Osteocyte (in vitro differentiated cells): Measurements from ENCODE around the gene ATXN10. TPM values are rescaled to one million over a fixed set of nuclear protein-coding genes. Genes with fewer than 3 reads are reported as not detected.

Experiments used
- DNase-seq: peaks from one replicate; pipeline ENCODE4 v3.0.0; 2021; ENCODE audit warnings: mixed read lengths; ENCODE audit not compliant: unreplicated experiment; ENCODE audit errors: extremely low spot score
- H3K27ac Mint-ChIP-seq: one replicate; pipeline ENCODE4 v1.8.0; 2021; ENCODE audit warnings: mild to moderate bottlenecking, mixed read lengths; ENCODE audit not compliant: unreplicated experiment
- H3K27me3 Mint-ChIP-seq: one replicate; pipeline ENCODE4 v1.8.0; 2021; ENCODE audit warnings: mixed read lengths; ENCODE audit not compliant: unreplicated experiment
- H3K36me3 Mint-ChIP-seq: one replicate; pipeline ENCODE4 v1.8.0; 2021; ENCODE audit warnings: mixed read lengths; ENCODE audit not compliant: unreplicated experiment
- H3K4me1 Mint-ChIP-seq: one replicate; pipeline ENCODE4 v1.8.0; 2021; ENCODE audit warnings: mixed read lengths; ENCODE audit not compliant: unreplicated experiment
- H3K4me3 Mint-ChIP-seq: one replicate; pipeline ENCODE4 v1.8.0; 2021; ENCODE audit warnings: mild to moderate bottlenecking, moderate library complexity, mixed read lengths; ENCODE audit not compliant: unreplicated experiment
- H3K9me3 Mint-ChIP-seq: one replicate; pipeline ENCODE4 v1.8.0; 2021; ENCODE audit warnings: mixed read lengths; ENCODE audit not compliant: unreplicated experiment
- total RNA-seq: library from RNA; stranded (reverse); gene quantifications from 2 replicates; pipeline ENCODE4 v1.2.1, GENCODE V29; 2021
- TF ChIP-seq, protein P1 (sequence below): fragments of 200-600 bp; sonication (generic); IDR thresholded peaks from 2 replicates; pipeline ENCODE4 v1.5.0; 2021; ENCODE audit warnings: antibody characterized with exemption, mild to moderate bottlenecking, moderate library complexity

The ATXN10 gene
- total RNA-seq, 1 donor from 2014 or later, result 164 TPM

DNA sequence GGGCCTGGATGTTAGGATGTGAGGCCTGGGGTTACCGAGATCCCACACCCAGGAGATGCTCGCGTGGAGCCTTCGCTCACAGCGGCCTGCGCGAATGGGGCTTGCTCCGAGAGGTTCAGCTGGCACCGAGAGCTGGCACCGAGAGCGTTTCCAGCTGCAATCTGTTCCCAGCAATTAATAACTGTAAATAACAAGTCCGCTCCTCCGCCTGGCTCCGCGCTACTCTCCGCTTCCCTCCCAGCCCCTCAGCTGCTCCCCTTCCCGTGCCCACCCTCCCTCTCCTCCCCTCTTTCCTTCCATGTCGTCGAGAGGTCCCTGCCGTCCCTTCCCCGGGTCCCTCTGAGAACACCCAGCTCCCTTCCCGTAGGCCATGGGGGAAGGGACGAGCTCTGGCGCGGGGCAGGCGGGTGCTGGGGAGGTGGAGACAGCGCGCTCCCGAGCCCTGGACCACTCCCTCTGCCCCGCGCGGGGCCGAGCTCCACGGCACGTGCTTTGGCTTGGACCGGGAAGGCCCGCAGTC, 194.6 kb downstream of the ATXN10 start:
- Mint-ChIP-seq H3K4me3 (no peak overlapping the region), H3K4me1 (peaks cover 11% of the 10 kb centered on the region), H3K27me3 (no peaks in the 10 kb centered on the region), H3K27ac (no peak overlapping the region), H3K36me3 (peaks cover 8% of the 10 kb centered on the region), H3K9me3 (peaks cover 11% of the 10 kb centered on the region)
- DNase-seq, result no peak
- TF ChIP-seq, protein P1, sequence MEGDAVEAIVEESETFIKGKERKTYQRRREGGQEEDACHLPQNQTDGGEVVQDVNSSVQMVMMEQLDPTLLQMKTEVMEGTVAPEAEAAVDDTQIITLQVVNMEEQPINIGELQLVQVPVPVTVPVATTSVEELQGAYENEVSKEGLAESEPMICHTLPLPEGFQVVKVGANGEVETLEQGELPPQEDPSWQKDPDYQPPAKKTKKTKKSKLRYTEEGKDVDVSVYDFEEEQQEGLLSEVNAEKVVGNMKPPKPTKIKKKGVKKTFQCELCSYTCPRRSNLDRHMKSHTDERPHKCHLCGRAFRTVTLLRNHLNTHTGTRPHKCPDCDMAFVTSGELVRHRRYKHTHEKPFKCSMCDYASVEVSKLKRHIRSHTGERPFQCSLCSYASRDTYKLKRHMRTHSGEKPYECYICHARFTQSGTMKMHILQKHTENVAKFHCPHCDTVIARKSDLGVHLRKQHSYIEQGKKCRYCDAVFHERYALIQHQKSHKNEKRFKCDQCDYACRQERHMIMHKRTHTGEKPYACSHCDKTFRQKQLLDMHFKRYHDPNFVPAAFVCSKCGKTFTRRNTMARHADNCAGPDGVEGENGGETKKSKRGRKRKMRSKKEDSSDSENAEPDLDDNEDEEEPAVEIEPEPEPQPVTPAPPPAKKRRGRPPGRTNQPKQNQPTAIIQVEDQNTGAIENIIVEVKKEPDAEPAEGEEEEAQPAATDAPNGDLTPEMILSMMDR, result no peak

DNA sequence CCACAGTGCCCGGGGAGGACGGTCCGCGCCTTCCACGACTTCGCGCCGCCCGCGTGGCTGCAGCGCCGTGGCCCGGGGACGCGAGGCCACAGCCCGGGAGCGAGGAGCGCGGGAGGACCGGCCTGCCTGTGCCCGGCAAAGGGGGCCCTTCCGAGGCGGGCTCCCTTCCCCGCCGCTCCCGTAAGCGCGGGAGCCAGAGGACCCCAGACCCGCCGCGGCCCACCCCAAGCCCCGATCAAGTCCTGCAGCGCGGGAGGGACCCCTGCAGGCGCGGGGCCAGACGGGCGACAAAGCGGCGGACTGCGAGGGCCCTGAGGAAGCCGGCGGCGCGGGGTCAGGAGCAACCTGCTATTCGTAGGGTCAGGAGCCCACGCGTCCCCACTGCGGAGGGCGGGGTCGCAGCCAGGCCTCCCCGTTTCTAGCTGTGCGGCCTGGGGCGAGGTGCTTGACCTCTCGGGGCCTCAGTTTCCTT, 195.0 kb downstream of the ATXN10 start:
- no peak overlapping the region for H3K4me3 Mint-ChIP-seq
- peaks cover 8% of the 10 kb centered on the region for H3K36me3 Mint-ChIP-seq
- no peak for DNase-seq
- peaks cover 11% of the 10 kb centered on the region for H3K9me3 Mint-ChIP-seq
- no peaks in the 10 kb centered on the region for H3K27me3 Mint-ChIP-seq
- H3K27ac Mint-ChIP-seq, result no peak overlapping the region
- TF ChIP-seq, protein P1, result no peak
- peaks cover 11% of the 10 kb centered on the region for H3K4me1 Mint-ChIP-seq

- DNase-seq, result no peak
- Mint-ChIP-seq H3K4me1 (peaks cover 11% of the 10 kb centered on the region), H3K4me3 (no peak overlapping the region), H3K27me3 (no peaks in the 10 kb centered on the region), H3K36me3 (peaks cover 2% of the 10 kb centered on the region), H3K27ac (no peak overlapping the region), H3K9me3 (peaks cover 4% of the 10 kb centered on the region)
- TF ChIP-seq, protein P1, result peak; percentile 9
These were observed 195.7 kb downstream of the ATXN10 start for GRCh38 chr22:45867118-45867905.

- peaks cover 7% of the 10 kb centered on the region for H3K9me3 Mint-ChIP-seq
- peaks cover 5% of the 10 kb centered on the region for H3K27me3 Mint-ChIP-seq
- TF ChIP-seq, protein P1, result no peak
- H3K27ac Mint-ChIP-seq, result no peak overlapping the region
- no peak overlapping the region for H3K4me3 Mint-ChIP-seq
- H3K4me1 Mint-ChIP-seq, result peaks cover 11% of the 10 kb centered on the region
- peaks cover 7% of the 10 kb centered on the region for H3K36me3 Mint-ChIP-seq
- no peak for DNase-seq
These were observed 196.4 kb downstream of the ATXN10 start for GRCh38 chr22:45867906-45868555.
